Measurements from ENCODE around the gene EPO. TPM values are rescaled to one million over a fixed set of nuclear protein-coding genes. Genes with fewer than 3 reads are reported as not detected.
A peak's percentile ranks its signal among the peaks of the same experiment; 100 is the strongest.

Gene EPO
- total and polyA plus RNA-seq, 2 donors (not counting 1 experiment from before 2014, with no cell fraction given) = 0.10 TPM; not detected in 1

DNA sequence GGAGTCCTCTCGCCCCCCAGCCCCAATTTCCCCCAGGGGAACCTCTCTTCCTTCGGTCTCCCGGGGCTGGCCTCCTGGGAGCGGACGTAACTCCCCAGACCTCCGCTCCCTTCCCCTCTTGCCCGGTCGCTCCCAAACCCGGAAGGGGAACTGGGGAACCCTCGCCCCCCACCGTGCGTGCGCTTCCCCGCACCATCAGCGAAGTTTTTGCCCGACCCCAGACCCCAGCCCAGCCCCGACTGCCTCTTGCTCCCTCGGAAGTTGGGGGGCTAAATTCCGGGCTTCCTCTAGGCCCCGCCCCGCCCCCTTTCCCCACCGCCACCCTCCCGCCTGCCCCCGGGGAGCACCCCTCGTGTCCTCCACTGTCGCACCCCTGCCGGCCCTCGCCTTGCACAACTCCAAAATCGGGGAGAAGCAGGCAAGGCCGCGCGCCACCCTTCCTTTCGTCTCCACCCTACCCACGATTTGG is 46.3 kb upstream of the EPO start:
- H3K9me3 ChIP-seq (ENCODE audit: control extremely low read depth in 1 of 3, control insufficient read depth in 2 of 3, insufficient read depth in 1 of 3, low read length in 2 of 3) = no peaks in the 10 kb centered on the region
- H3K4me3 ChIP-seq (ENCODE audit: control extremely low read depth in 1 of 5, extremely low read depth in 1 of 5, insufficient read depth in 1 of 5, low read depth in 2 of 5, low read length in 4 of 5) = peak overlapping the region; percentile 53 to 99 (median 98)
- no peaks in the 10 kb centered on the region for H3K9me3 Mint-ChIP-seq (ENCODE audit: insufficient read depth)
- H3K27ac ChIP-seq (ENCODE audit: low read length in 2 of 2) = peak overlapping the region; percentile 87 to 97
- peak overlapping the region; percentile 96 for H3K4me3 Mint-ChIP-seq
- TF ChIP-seq, protein P1, sequence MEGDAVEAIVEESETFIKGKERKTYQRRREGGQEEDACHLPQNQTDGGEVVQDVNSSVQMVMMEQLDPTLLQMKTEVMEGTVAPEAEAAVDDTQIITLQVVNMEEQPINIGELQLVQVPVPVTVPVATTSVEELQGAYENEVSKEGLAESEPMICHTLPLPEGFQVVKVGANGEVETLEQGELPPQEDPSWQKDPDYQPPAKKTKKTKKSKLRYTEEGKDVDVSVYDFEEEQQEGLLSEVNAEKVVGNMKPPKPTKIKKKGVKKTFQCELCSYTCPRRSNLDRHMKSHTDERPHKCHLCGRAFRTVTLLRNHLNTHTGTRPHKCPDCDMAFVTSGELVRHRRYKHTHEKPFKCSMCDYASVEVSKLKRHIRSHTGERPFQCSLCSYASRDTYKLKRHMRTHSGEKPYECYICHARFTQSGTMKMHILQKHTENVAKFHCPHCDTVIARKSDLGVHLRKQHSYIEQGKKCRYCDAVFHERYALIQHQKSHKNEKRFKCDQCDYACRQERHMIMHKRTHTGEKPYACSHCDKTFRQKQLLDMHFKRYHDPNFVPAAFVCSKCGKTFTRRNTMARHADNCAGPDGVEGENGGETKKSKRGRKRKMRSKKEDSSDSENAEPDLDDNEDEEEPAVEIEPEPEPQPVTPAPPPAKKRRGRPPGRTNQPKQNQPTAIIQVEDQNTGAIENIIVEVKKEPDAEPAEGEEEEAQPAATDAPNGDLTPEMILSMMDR (IDR thresholded peaks at IDR 0.05) = no peak
- no peak for TF ChIP-seq EZH2 (IDR thresholded peaks at IDR 0.05; ENCODE audit: borderline replicate concordance, insufficient read depth, low read depth, low read length, poor library complexity, severe bottlenecking)
- peak overlapping the region; percentile 97 for H3K9ac ChIP-seq (ENCODE audit: low read length)
- peak overlapping the region; percentile 85 for H3K4me2 ChIP-seq (replicated peaks; ENCODE audit: low read depth, low read length, poor library complexity, severe bottlenecking)
- ATAC-seq (ENCODE audit: low read depth) = no peak
- peaks cover 36% of the 10 kb centered on the region for H4K20me1 ChIP-seq (ENCODE audit: control insufficient read depth, insufficient read depth, low read length, poor library complexity, severe bottlenecking)
- H2AFZ ChIP-seq (ENCODE audit: insufficient read depth, low read depth, low read length, poor library complexity, severe bottlenecking) = peak overlapping the region; percentile 79
- H3K27me3 Mint-ChIP-seq = no peaks in the 10 kb centered on the region
- intact Hi-C loops (cut with micrococcal nuclease) = loop anchor here (1.0 to 10.0 kb wide), 11 partner anchors 17 to 589 kb away; partner anchors contain the start of genes AGFG2, COPS6, FBXO24 and LRCH4
- H3K27ac Mint-ChIP-seq = peak overlapping the region; percentile 97
- H3K4me1 Mint-ChIP-seq = peaks cover 8% of the 10 kb centered on the region
- 0% methylated on average over 25 of the region's 34 CpGs for WGBS (ENCODE audit: insufficient coverage)
- H3K36me3 ChIP-seq (replicated peaks in 1 of 2; ENCODE audit: control extremely low read depth in 1 of 2, control insufficient read depth in 1 of 2, extremely low read depth in 1 of 2, insufficient read depth in 2 of 2, low read length in 1 of 2) = peaks cover 0 to 26% of the 10 kb centered on the region in 2 experiments
- H3K79me2 ChIP-seq (ENCODE audit: control insufficient read depth, insufficient read depth, low read length) = peaks cover 12% of the 10 kb centered on the region
- ChIA-PET POLR2A (interaction anchor here (1.0 to 2.7 kb wide), 4 partner anchors 21 to 178 kb away, joined by 3 to 16 read pairs (median 4); partner anchors contain the start of gene SLC12A9), CTCF (interaction anchor here (4.2 to 4.7 kb wide), 2 partner anchors 17 to 31 kb away, joined by 14 to 53 read pairs; partner anchors contain the start of gene POP7)
- H3K4me1 ChIP-seq (ENCODE audit: control insufficient read depth in 2 of 2, insufficient read depth in 2 of 2, low read length in 2 of 2) = peaks cover 0 to 6% of the 10 kb centered on the region in 2 donors
- H3K27me3 ChIP-seq (replicated peaks in 1 of 4; ENCODE audit: control extremely low read depth in 1 of 4, control insufficient read depth in 3 of 4, insufficient read depth in 4 of 4, low read length in 3 of 4) = no peaks in the 10 kb centered on the region
- DNase-seq = no peak
